Prostate gland (tissue), 2 donors: Measurements from ENCODE around the gene ROPN1. TPM values are rescaled to one million over a fixed set of nuclear protein-coding genes. Genes with fewer than 3 reads are reported as not detected.

Source experiments
- DNase-seq: peaks from one replicate; pipeline ENCODE4 v3.0.0-alpha.2; 2019; ENCODE audit warnings: low spot score
- H3K27ac ChIP-seq, 2 donors: fragments of 200-600 bp; sonication (generic); 2 replicates each; pipeline ENCODE4 v1.5.1; 2017 to 2019
- H3K27me3 ChIP-seq: fragments of 200-600 bp; sonication (generic); replicated peaks from 2 replicates; pipeline ENCODE4 v1.5.1; 2019; ENCODE audit not compliant: insufficient read depth
- H3K36me3 ChIP-seq, 2 donors: fragments of 200-600 bp; sonication (generic); 1 replicate in 1 of 2; 2 replicates in 1 of 2; pipeline versions ENCODE4 v1.5.1 to v1.8.1; 2017 to 2019
- H3K4me1 ChIP-seq: fragments of 200-600 bp; sonication (generic); replicated peaks from 2 replicates; pipeline ENCODE4 v1.5.1; 2019
- H3K4me3 ChIP-seq, 2 donors: fragments of 200-600 bp; sonication (generic); 2 replicates each; pipeline ENCODE4 v1.5.1; 2017 to 2019
- H3K9me3 ChIP-seq: fragments of 200-600 bp; sonication (generic); 2 replicates; pipeline ENCODE4 v1.5.1; 2017
- POLR2A ChIP-seq: fragments of 450-650 bp; IDR thresholded peaks from one replicate; pipeline ENCODE4 v1.6.1; 2016; ENCODE audit warnings: antibody characterized with exemption, mild to moderate bottlenecking
- POLR2AphosphoS5 ChIP-seq: sonication (generic); formaldehyde crosslinking; IDR thresholded peaks from one replicate; pipeline ENCODE4 v1.6.1; 2017; ENCODE audit warnings: antibody characterized with exemption
- WGBS: methylation state at CpG from one replicate; pipeline ENCODE4 v1.1.5; 2018; 5-methylcytosine and 5-hydroxymethylcytosine counted together
- intact Hi-C: fragments of 100-400 bp; cut with DNase I; formaldehyde crosslinking; loops from one replicate; pipeline ENCODE4 v1.14.2; 2022
- total RNA-seq, 2 donors: library from RNA; depleted of rRNA; stranded (reverse); fragments of >200 nt; gene quantifications; one replicate each; pipeline ENCODE4 v1.1.0, GENCODE V29; 2016
- TF ChIP-seq, protein P1 (sequence below), 4 experiments: fragments of 200-600 bp in 2 of 4; fragments of 450-650 bp in 2 of 4; sonication (generic) in 2 of 4; IDR thresholded peaks; 1 replicate in 3 of 4; 2 replicates in 1 of 4; pipeline ENCODE4 v1.5.1; 2016 to 2019; ENCODE audit warnings: antibody characterized with exemption in 4 of 4, mild to moderate bottlenecking in 2 of 4, moderate library complexity in 2 of 4

The ROPN1 gene
- total RNA-seq, 2 donors from 2014 or later, result 10.8 TPM; not detected in 1

DNA sequence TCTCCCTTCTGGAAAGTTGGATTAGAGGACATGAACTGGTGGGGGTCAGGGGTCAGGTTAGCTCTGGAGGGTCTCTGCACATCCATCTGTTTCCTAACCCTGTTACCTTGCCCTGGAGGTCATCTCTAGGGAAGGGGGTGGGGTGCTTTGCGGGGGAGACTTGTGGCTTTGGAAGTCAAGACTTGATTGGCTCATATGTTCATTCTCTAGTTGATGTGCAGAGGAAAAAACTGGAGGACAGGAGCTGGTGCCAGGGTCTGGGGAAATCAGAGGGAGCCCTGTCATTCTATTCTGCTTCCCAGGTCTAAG lies 42.9 kb upstream of the ROPN1 start:
- intact Hi-C loops, result loop anchor here (5.0 kb wide), 2 partner anchors 43 to 248 kb away; no protein-coding TSS in a partner anchor
- WGBS, result 71% methylated on average over 1 of the region's 1 CpG
- H3K9me3 ChIP-seq, result no peaks in the 10 kb centered on the region
- H3K36me3 ChIP-seq, result no peaks in the 10 kb centered on the region
- H3K27ac ChIP-seq, result no peak overlapping the region
- H3K4me1 ChIP-seq, result no peaks in the 10 kb centered on the region
- no peak overlapping the region for H3K4me3 ChIP-seq
- DNase-seq, result no peak
- TF ChIP-seq POLR2A (no peak), POLR2AphosphoS5 (no peak)
- TF ChIP-seq, protein P1, sequence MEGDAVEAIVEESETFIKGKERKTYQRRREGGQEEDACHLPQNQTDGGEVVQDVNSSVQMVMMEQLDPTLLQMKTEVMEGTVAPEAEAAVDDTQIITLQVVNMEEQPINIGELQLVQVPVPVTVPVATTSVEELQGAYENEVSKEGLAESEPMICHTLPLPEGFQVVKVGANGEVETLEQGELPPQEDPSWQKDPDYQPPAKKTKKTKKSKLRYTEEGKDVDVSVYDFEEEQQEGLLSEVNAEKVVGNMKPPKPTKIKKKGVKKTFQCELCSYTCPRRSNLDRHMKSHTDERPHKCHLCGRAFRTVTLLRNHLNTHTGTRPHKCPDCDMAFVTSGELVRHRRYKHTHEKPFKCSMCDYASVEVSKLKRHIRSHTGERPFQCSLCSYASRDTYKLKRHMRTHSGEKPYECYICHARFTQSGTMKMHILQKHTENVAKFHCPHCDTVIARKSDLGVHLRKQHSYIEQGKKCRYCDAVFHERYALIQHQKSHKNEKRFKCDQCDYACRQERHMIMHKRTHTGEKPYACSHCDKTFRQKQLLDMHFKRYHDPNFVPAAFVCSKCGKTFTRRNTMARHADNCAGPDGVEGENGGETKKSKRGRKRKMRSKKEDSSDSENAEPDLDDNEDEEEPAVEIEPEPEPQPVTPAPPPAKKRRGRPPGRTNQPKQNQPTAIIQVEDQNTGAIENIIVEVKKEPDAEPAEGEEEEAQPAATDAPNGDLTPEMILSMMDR (IDR thresholded peaks at IDR 0.05), result no peak
- no peaks in the 10 kb centered on the region for H3K27me3 ChIP-seq

DNA sequence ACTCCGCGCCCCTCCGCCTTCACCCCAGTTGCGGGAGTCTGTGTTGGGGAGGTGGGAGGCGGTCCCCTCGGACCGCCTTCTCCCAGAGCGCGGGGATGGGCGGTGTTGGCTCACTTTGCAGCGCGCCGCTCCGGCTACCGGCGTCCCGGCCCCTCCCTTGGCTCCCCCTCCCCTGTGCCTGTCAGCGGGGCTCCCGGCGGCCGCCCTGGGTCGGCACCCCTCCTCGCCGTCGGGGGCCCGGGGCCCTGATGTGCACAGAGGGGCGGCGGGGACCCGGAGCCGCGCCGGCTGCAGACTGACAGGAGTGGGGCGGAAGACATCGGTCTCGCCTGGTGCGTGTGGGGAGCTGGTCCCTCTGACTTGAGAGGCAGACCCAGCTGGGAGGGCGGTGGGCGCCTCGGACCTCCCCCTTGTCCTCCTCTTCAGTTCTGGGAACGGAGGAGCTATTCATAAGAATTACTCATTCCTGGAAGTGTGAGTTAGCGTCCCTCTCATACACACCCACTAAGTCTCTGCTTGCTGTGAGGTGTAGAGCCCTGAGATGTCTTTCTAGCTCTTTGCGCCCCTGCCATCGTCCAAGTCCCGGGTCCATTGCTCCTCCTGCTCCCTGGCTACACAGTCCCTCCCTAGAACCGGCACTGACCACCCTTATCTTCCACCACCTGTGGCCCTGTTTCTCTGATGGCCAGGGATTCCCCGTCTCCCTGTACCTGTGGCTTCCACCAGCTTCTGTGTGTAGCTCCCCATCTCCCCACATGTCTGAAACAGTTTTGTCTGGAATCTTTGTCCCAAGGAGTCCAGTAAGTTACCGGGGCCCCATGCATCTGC lies 42.3 kb upstream of the ROPN1 start:
- no peaks in the 10 kb centered on the region for H3K9me3 ChIP-seq
- 7% methylated on average over 28 of the region's 47 CpGs for WGBS
- H3K36me3 ChIP-seq, result no peaks in the 10 kb centered on the region
- TF ChIP-seq POLR2AphosphoS5 (no peak), POLR2A (no peak)
- TF ChIP-seq, protein P1 (IDR thresholded peaks at IDR 0.05), result no peak
- H3K4me3 ChIP-seq, result peak overlapping the region; percentile 64 to 78
- H3K27me3 ChIP-seq, result no peaks in the 10 kb centered on the region
- intact Hi-C loops, result loop anchor here (5.0 kb wide), 2 partner anchors 43 to 248 kb away; no protein-coding TSS in a partner anchor
- DNase-seq, result no peak
- no peaks in the 10 kb centered on the region for H3K4me1 ChIP-seq
- H3K27ac ChIP-seq, result peak overlapping the region in 1 of 2 donors; percentile 75

DNA sequence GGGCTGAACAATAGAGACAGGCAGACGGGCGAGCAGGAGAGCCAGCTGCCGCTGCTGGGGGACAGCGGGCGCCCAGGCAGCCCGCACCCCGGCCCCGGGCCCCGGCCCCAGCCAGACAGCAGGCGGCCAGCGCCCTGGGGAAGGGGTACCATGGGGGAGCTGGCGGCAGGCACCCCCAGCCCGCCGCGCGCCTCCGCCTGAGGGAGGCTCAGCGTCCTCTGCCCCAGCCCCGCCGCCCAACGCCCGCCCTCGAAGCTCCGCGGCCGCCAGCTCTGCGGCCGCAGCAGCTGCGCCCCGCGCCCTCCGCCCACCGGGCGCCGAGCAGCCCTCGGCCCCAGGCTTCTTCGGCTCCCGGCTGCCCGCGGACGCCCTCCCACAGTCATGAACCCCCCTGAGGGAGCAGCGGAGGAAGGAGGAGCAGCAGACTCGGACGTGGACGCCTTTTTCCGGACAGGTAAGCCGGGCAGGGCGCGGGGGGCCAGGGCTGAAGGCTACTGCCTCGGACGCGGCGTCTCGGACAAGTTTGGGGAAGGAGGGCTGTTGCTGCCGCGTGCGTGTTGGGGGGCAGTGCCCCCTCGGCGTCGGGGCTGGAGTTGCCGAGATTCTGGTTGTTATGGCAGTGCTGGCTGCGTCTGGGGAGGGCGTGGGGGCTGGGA lies 41.6 kb upstream of the ROPN1 start, which contains the start of gene KALRN:
KALRN (plus strand) TSS at position 10 of the 656 bp plus-strand sequence.
- under 1% methylated on average over 49 of the region's 63 CpGs for WGBS
- intact Hi-C loops, result loop anchor here (5.0 kb wide), 2 partner anchors 44 to 249 kb away; no protein-coding TSS in a partner anchor
- TF ChIP-seq POLR2A, result no peak
- TF ChIP-seq, protein P1 (IDR thresholded peaks at IDR 0.05), result peak in 1 of 4 experiments; percentile 2
- no peak for TF ChIP-seq POLR2AphosphoS5

GRCh38 chr3:124032881-124033359 lies 41.0 kb upstream of the ROPN1 start:
- no peaks in the 10 kb centered on the region for H3K4me1 ChIP-seq
- H3K27ac ChIP-seq, result peak overlapping the region; percentile 75 to 83
- H3K27me3 ChIP-seq, result no peaks in the 10 kb centered on the region
- no peaks in the 10 kb centered on the region for H3K9me3 ChIP-seq
- no peaks in the 10 kb centered on the region for H3K36me3 ChIP-seq
- TF ChIP-seq, protein P1 (IDR thresholded peaks at IDR 0.05), result peak; percentile 27 to 62 (median 56)
- TF ChIP-seq POLR2AphosphoS5 (peak; percentile 40), POLR2A (no peak)
- H3K4me3 ChIP-seq, result peak overlapping the region; percentile 64 to 78
- 1% methylated on average over 30 of the region's 48 CpGs for WGBS
- DNase-seq, result peak; percentile 78
- intact Hi-C loops, result loop anchor here (5.0 kb wide), 2 partner anchors 44 to 249 kb away; no protein-coding TSS in a partner anchor

More for the DNA sequence above, 41.6 kb upstream of the ROPN1 start, which contains the start of gene KALRN:
- H3K9me3 ChIP-seq, result no peaks in the 10 kb centered on the region
- DNase-seq, result no peak
- H3K4me1 ChIP-seq, result no peaks in the 10 kb centered on the region
- peak within 1 kb of the TSS; percentile 64 to 78 for H3K4me3 ChIP-seq
- H3K36me3 ChIP-seq, result no peaks in the 10 kb centered on the region
- H3K27ac ChIP-seq, result peak within 1 kb of the TSS; percentile 75 to 83
- no peaks in the 10 kb centered on the region for H3K27me3 ChIP-seq
